ENCODE measurements around the gene FSTL4.

Gene FSTL4

DNA sequence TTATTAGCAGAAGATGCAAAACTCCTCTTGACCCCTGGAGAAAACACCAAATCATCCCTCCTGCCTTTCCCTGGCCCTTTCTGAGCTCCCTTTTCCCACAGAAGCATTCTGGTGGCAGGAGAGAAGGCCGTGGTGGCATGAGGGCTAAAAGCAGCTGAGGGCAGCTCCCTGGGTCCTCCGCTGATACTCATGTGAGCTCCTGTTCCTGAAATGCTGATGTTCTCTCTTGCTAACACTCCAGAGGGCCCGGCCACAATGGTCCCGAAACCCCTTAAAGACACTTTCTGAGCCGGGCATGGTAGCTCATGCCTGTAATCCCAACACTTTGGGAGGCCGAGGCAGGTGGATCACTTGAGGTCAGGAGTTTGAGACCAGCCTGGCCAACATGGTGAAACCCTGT lies 377.4 kb downstream of the FSTL4 start:
- no peaks in the 10 kb centered on the region for H3K79me2 ChIP-seq (ENCODE audit: low read length)
- no peak overlapping the region for H2AFZ ChIP-seq (ENCODE audit: low read length)
- H3K9ac ChIP-seq (ENCODE audit: low read length) = no peak overlapping the region
- H3K9me3 ChIP-seq (replicated peaks; ENCODE audit: insufficient read depth, low read length) = no peaks in the 10 kb centered on the region
- H3K4me1 ChIP-seq (ENCODE audit: low read length) = no peaks in the 10 kb centered on the region
- no peaks in the 10 kb centered on the region for H4K20me1 ChIP-seq (ENCODE audit: insufficient read depth, low read length)
- no peaks in the 10 kb centered on the region for H3K27me3 ChIP-seq (replicated peaks; ENCODE audit: insufficient read depth, low read length)
- DNase-seq = no peak
- no peak overlapping the region for H3K4me2 ChIP-seq (ENCODE audit: low read depth, low read length)
- no peaks in the 10 kb centered on the region for H3F3A ChIP-seq (ENCODE audit: insufficient read depth, low read length)
- H3K36me3 ChIP-seq (replicated peaks; ENCODE audit: insufficient read depth, low read length) = no peaks in the 10 kb centered on the region
- no peak overlapping the region for H3K4me3 ChIP-seq (ENCODE audit: low read length)
- no peak overlapping the region for H3K27ac ChIP-seq (ENCODE audit: low read length)
- TF ChIP-seq EZH2phosphoT487 (IDR thresholded peaks at IDR 0.05; ENCODE audit: low read length) (no peak), EZH2 (optimal IDR thresholded peaks at IDR 0.05; ENCODE audit: low read depth, low read length) (no peak)
- TF ChIP-seq, protein P1, sequence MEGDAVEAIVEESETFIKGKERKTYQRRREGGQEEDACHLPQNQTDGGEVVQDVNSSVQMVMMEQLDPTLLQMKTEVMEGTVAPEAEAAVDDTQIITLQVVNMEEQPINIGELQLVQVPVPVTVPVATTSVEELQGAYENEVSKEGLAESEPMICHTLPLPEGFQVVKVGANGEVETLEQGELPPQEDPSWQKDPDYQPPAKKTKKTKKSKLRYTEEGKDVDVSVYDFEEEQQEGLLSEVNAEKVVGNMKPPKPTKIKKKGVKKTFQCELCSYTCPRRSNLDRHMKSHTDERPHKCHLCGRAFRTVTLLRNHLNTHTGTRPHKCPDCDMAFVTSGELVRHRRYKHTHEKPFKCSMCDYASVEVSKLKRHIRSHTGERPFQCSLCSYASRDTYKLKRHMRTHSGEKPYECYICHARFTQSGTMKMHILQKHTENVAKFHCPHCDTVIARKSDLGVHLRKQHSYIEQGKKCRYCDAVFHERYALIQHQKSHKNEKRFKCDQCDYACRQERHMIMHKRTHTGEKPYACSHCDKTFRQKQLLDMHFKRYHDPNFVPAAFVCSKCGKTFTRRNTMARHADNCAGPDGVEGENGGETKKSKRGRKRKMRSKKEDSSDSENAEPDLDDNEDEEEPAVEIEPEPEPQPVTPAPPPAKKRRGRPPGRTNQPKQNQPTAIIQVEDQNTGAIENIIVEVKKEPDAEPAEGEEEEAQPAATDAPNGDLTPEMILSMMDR (IDR thresholded peaks at IDR 0.05; ENCODE audit: low read length) = no peak
- H3K9me2 ChIP-seq (replicated peaks; ENCODE audit: insufficient read depth, low read length) = no peaks in the 10 kb centered on the region

DNA sequence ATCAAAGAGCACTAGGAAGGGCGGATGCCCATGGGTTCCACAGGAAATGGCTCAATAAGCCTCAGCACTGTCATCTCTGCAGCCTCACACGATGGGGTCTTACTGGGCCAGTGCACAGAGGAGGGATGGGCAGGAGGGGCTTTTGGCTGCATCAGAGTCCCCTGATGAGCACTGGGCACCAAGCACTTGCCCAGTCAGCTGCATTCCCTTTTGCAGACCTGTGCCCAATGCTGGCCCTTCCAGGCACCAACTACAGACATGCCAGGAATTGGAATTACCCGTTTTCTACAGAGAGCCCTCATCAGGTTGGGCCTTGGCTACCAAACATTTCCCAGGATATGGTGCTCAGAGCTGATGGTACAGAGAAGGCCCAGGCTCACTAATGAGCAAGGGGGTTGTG lies 378.1 kb downstream of the FSTL4 start:
- TF ChIP-seq, protein P1 (IDR thresholded peaks at IDR 0.05; ENCODE audit: low read length) = no peak
- TF ChIP-seq EZH2 (optimal IDR thresholded peaks at IDR 0.05; ENCODE audit: low read depth, low read length) = no peak
- no peak for TF ChIP-seq EZH2phosphoT487 (IDR thresholded peaks at IDR 0.05; ENCODE audit: low read length)
- H3K4me2 ChIP-seq (ENCODE audit: low read depth, low read length) = no peak overlapping the region

DNA sequence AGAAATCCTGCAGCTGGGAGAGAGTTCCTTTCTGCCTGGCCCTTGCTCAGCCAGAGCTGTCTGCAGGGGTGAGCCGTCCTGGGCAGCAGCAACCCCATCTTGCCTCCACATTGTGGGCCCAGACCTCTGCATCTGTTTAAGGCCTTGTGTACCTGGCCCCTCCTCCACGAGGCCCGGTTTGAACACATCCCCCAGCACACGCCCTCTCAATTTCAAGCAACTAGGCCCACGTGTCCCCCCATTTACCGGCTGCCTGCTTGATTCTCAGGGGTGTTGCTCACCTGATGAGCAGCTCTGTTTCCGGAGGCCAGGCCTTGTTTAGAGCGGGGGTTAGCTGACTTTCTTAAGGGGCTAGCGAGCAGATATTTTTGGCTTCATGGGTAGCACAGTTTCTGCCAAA lies 378.7 kb downstream of the FSTL4 start:
- Histone ChIP-seq H3F3A (ENCODE audit: insufficient read depth, low read length) (no peaks in the 10 kb centered on the region), H3K9me3 (replicated peaks; ENCODE audit: insufficient read depth, low read length) (no peaks in the 10 kb centered on the region), H3K27me3 (replicated peaks; ENCODE audit: insufficient read depth, low read length) (no peaks in the 10 kb centered on the region), H3K9ac (ENCODE audit: low read length) (no peak overlapping the region), H3K36me3 (replicated peaks; ENCODE audit: insufficient read depth, low read length) (no peaks in the 10 kb centered on the region), H3K4me3 (ENCODE audit: low read length) (no peak overlapping the region), H3K79me2 (ENCODE audit: low read length) (no peaks in the 10 kb centered on the region), H3K4me1 (ENCODE audit: low read length) (no peaks in the 10 kb centered on the region), H3K4me2 (ENCODE audit: low read depth, low read length) (no peak overlapping the region), H2AFZ (ENCODE audit: low read length) (no peak overlapping the region), H3K9me2 (replicated peaks; ENCODE audit: insufficient read depth, low read length) (no peaks in the 10 kb centered on the region), H3K27ac (ENCODE audit: low read length) (no peak overlapping the region), H4K20me1 (ENCODE audit: insufficient read depth, low read length) (no peaks in the 10 kb centered on the region)
- TF ChIP-seq EZH2 (optimal IDR thresholded peaks at IDR 0.05; ENCODE audit: low read depth, low read length) = no peak
- TF ChIP-seq, protein P1 (IDR thresholded peaks at IDR 0.05; ENCODE audit: low read length) = no peak
- no peak for TF ChIP-seq EZH2phosphoT487 (IDR thresholded peaks at IDR 0.05; ENCODE audit: low read length)
- DNase-seq = no peak

More for the DNA sequence above, 378.1 kb downstream of the FSTL4 start:
- Histone ChIP-seq H3K79me2 (ENCODE audit: low read length) (no peaks in the 10 kb centered on the region), H3K9me3 (replicated peaks; ENCODE audit: insufficient read depth, low read length) (no peaks in the 10 kb centered on the region), H3K9ac (ENCODE audit: low read length) (no peak overlapping the region), H2AFZ (ENCODE audit: low read length) (no peak overlapping the region), H3F3A (ENCODE audit: insufficient read depth, low read length) (no peaks in the 10 kb centered on the region), H3K27me3 (replicated peaks; ENCODE audit: insufficient read depth, low read length) (no peaks in the 10 kb centered on the region), H3K4me3 (ENCODE audit: low read length) (no peak overlapping the region), H3K36me3 (replicated peaks; ENCODE audit: insufficient read depth, low read length) (no peaks in the 10 kb centered on the region), H3K9me2 (replicated peaks; ENCODE audit: insufficient read depth, low read length) (no peaks in the 10 kb centered on the region), H3K4me1 (ENCODE audit: low read length) (no peaks in the 10 kb centered on the region), H3K27ac (ENCODE audit: low read length) (no peak overlapping the region), H4K20me1 (ENCODE audit: insufficient read depth, low read length) (no peaks in the 10 kb centered on the region)
- no peak for DNase-seq
